UCSD-AML1 (cell line): ENCODE results near the gene OCEL1.
"Not testable (repeated sequence)": the region's sequence is repeated elsewhere in the genome, so short reads cannot be mapped to it uniquely, and the experiment has no call there.

Source experiments
- DNase-seq: peaks from one replicate; lab custom pipeline; 2025; ENCODE audit not compliant: unreplicated experiment; lab: John Stamatoyannopoulos, UW

Gene OCEL1, protein sequence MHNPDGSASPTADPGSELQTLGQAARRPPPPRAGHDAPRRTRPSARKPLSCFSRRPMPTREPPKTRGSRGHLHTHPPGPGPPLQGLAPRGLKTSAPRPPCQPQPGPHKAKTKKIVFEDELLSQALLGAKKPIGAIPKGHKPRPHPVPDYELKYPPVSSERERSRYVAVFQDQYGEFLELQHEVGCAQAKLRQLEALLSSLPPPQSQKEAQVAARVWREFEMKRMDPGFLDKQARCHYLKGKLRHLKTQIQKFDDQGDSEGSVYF

DNA sequence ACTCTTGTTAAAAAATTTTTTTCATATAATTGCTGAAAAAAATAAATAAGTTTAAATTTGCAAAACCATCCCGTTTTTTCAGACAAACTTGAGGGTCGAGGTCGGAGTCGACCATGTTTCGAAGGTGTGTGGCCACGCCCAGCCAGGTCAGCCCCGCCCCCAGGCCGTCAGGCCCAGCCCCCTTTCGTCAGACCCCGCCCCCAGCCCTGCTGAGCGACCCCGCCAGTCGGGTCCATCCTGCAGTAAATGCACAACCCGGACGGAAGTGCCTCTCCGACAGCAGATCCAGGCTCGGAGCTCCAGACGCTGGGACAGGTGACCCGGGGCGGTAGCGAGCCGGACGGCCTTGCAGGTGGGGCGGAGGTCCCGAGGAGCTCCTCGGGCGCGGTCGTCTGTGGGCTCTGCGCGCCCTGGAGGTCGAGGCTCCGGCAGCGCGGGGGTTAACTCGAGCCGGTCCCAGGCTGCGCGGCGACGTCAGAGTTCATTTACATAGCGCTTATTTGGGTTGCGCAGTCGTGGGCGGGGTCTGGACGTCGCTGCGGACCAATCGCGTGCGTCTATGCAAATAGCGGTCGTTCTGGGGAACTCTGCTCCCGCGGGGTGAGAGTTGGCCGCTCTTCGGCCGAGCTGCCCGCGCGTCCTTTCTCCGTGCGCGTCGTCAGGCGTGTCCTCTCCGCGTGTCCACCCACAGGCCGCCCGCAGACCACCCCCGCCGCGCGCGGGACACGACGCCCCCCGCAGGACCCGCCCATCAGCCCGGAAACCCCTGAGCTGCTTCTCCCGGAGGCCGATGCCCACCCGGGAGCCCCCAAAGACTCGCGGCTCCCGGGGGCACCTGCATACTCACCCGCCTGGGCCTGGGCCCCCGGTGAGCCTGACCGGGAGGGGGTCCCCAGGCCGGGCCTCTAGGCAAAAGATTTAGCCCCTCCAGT, at the start of gene OCEL1:
Gene OCEL1, plus strand, starts transcription at position 225 of the 932 bp plus-strand sequence. Its CDS starts 22 bp downstream, at position 247.
- peak; percentile 98 for DNase-seq

- DNase-seq, result no peak
Measured at GRCh38 chr19:17178291-17178690, 47.7 kb upstream of the OCEL1 start.

- no peak for DNase-seq
Measured at GRCh38 chr19:17180997-17181702, 44.9 kb upstream of the OCEL1 start.

DNA sequence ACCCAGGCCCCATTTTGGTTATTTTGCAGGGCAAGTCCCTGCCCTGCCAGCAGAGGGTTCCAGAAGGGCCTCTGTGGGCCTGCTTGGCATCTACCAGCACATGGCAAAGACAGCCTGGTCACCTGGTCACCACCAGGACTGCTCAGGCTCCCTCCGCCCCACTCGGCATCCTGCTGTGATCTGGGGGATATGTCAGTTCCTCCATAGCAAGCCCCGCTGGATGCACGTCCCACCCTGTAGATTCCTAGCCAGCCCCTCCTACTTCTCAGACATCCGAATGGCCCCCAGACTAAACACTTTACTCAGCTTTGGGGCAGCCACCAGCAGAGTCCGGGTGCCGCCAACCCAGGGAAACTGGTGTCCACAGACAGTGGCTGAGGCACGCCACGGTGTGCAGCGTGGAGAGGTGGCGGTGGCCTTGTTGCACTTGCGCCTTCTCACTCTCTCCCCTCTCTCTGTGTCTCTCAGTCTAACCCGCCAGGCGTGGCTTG, 42.7 kb upstream of the OCEL1 start:
- DNase-seq, result peak; percentile 37

- DNase-seq, result peak; percentile 45
Measured at GRCh38 chr19:17183858-17184321, 42.1 kb upstream of the OCEL1 start.

GRCh38 chr19:17184371-17184841, 41.6 kb upstream of the OCEL1 start:
- DNase-seq, result peak; percentile 45

DNA sequence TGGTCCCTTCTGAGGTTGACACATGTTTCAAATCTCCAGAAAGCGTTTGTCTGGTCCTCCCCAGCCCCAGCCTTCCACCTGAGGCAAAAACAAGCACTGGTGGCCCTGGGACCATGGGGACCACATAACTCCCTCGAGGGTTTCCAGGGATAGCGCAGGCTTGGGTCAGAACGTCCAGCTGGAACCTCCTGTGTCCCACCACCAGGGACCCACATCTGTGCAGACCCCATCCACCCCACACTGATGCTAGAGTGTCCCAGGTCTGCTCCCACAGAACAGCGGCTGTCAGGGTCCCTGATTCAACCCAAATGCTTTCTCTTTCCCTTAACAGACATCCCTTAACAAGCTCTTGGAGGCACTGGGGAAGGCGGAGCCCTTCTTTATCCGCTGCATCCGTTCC, 40.4 kb upstream of the OCEL1 start:
- DNase-seq, result no peak

DNA sequence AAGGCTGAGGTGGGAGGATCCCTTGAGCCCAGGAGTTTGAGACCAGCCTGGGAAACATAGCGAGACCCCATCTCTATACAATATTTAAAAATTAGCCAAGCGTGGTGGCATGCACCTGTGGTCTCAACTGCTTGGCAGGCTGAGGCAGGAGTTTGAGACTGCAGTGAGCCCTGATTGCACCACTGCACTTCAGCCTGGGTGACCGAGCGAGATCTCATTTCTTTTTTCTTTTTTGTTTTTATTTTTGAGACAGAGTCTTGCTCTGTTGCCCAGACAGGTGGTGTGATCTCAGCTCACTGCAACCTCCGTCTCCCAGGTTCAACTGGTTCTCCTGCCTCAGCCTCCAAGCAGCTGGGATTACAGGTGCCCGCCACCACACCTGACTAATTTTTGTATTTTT, 34.3 kb upstream of the OCEL1 start:
- not testable (repeated sequence) for DNase-seq

- no peak for DNase-seq
Measured at GRCh38 chr19:17192751-17193150, 33.3 kb upstream of the OCEL1 start.

DNA sequence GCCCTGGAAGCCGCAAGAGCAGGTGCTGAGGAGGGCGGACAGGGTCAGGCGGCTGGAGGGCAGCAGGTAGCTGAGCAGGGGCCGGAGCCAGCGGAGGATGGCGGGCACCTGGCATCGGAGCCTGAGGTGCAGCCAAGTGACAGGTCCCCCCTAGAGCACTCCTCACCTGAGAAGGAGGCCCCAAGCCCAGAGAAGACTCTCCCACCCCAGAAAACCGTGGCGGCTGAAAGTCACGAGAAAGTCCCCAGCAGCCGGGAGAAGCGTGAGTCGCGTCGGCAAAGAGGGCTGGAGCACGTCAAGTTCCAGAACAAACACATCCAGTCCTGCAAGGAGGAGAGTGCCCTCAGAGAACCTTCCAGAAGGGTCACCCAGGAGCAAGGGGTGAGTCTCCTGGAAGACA, 31.4 kb upstream of the OCEL1 start:
- DNase-seq, result no peak

DNA sequence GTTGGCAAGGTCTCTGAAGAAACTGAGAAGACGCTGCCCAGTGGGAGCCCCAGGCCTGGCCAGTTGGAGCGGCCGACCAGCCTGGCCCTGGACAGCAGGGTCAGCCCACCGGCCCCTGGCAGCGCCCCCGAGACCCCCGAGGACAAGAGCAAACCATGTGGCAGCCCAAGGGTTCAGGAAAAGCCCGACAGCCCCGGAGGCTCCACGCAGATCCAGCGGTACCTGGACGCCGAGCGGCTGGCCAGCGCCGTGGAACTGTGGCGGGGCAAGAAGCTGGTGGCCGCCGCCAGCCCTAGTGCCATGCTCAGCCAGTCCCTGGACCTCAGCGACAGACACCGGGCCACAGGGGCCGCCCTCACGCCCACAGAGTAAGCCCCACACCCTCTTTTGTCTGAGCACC, 30.9 kb upstream of the OCEL1 start:
- DNase-seq, result no peak

DNA sequence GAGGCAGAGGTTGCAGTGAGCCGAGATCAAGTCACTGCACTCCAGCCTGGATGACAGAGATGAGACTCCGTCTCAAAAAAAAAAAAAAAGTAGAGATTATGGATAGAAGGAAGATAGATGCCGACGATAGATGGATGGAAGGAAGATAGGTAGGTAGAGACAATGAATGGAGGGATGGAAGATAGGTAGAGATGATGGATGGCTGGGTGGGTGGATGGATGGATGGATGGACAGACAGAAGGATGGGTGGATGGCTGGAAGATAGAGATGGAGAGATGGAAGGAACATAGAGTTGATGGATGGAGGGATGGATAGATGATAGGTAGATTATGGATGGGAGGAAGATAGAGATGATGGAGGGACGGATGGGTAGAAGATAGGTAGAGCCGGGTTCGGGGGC, 29.4 kb upstream of the OCEL1 start:
- DNase-seq, result no peak

- no peak for DNase-seq
Measured at GRCh38 chr19:17197666-17198065, 28.4 kb upstream of the OCEL1 start.

DNA sequence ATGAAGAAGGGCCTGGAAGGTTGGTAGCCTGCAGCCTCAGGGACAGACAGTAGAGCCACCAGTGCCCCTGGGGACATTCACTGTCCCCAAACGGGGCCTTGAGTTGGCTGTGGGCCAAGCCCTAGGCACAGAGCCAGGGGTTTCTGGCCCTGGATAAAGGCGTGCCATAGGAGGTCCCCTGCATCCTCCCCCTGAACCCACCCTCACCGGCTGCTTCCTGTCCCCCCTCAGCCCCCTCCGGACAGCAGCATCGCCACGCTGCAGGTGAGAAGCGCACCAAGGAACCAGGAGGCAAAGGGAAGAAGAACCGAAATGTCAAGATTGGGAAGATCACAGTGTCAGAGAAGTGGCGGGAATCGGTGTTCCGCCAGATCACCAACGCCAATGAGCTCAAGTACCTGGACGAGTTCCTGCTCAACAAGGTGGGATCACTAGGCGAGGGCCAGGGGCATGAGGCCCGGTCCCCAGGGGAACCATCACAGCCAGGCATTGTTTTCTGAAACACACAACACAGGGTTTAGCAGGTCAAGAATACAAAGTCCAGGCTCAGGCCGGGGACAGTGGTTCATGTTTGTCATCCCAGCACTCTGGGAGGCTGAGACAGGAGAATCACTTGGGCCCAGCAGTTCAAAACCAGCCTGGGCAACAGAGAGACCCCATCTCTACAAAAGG, 25.5 kb upstream of the OCEL1 start:
- DNase-seq, result no peak

GRCh38 chr19:17202249-17202648, 23.8 kb upstream of the OCEL1 start:
- DNase-seq, result no peak

- no peak for DNase-seq
Measured at GRCh38 chr19:17202713-17203112, 23.3 kb upstream of the OCEL1 start.

DNA sequence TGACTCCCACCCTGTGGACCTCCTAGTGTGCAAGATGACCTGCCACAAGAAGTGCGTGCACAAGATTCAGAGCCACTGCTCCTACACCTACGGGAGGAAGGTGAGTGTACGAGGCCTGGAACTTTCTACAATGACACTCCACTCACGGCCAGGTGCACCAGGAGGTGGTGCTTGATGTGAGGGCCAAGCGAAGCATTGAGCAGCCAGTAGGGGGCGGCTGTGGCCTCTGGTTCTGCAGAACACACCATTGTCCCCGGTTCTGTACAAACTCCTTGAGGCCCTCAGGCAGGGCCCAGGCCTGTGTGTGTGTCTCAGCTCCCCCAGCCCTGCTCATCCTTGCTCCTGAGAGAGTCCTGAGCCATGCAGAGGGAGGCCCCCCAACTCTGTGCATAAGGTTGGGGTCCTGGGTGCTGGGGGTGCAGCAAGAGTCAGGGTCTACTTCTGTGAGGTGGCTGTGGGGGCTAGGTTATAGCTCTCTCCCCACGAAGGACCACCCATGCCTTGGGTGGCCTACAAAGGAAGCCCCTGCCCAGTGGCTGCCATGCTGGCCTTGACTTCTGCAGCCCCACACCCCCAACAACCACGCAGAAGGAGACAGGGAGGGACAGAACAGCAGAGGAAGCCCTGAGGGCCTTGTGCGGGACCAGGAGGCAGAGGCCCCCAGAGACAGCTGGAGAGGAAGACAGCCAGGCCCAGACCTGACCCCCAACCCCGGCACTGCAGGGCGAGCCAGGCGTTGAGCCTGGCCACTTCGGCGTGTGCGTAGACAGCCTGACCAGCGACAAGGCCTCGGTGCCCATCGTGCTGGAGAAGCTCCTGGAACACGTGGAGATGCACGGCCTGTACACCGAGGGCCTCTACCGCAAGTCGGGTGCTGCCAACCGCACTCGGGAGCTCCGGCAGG, 20.5 kb upstream of the OCEL1 start:
- DNase-seq, result peak; percentile 51

DNA sequence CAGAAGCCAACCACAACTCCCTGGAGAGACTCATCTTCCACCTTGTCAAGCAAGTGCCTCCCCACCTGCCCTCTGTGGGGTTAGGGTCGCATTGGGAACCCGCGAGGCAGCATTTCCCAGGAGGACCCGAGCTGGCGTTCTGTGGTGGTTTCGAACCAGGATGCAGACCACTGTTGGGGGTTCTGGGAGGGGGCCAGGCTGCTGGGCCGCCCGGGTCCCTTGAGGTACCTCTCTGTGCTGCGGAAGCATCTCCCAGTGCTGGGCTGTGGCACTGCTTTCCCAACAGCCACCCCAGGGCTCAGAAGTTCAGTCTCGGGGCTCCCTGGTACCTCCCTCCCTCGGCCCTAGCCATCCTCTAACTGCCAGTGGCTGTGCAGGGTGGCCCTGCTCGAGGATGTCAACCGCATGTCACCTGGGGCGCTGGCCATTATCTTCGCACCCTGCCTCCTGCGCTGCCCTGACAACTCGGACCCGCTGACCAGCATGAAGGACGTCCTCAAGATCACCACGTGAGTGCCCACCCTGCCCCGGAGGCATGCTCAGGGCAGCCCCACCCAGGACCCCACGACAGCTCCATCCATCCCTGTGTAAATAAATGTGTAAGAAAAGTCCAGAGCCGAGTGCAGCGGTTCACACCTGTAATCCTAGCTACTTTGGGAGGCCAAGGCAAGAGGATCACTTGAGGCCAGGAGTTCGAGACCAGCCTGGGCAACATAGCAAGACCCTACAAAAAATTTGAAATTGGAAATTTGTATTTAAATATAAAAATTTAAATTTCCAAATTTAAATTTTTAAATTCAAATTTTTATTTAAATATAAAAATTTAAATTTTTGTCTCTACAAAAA, 19.1 kb upstream of the OCEL1 start:
- no peak for DNase-seq
